H1 (cell line): ENCODE results near the gene ARHGAP42. TPM values are rescaled to one million over a fixed set of nuclear protein-coding genes. Genes with fewer than 3 reads are reported as not detected.

Experiments used
- CREB1 ChIP-seq: IDR thresholded peaks from 2 replicates; pipeline ENCODE4 v1.6.1; 2012; ENCODE audit warnings: inconsistent platforms
- HDAC2 ChIP-seq, 2 experiments: fragments of 300-600 bp in 1 of 2; sonication (generic) in 1 of 2; IDR thresholded peaks; 2 replicates each; pipeline ENCODE4 v1.6.1; 2011 to 2012; ENCODE audit warnings: low read depth in 2 of 2, low read length in 2 of 2, mild to moderate bottlenecking in 2 of 2, moderate library complexity in 2 of 2, borderline replicate concordance in 1 of 2, inconsistent platforms in 1 of 2
- NANOG ChIP-seq: IDR thresholded peaks from 2 replicates; pipeline ENCODE4 v1.6.1; 2011; ENCODE audit warnings: low read length, low read depth, mild to moderate bottlenecking, inconsistent platforms; ENCODE audit not compliant: insufficient read depth, poor library complexity, severe bottlenecking
- polyA plus RNA-seq, 7 experiments: library from polyadenylated mRNA; depleted of rRNA in 3 of 7; stranded (reverse) in 5 of 7; unstranded in 2 of 7; fragments of >200 nt in 5 of 7; fragments of 200-250 nt in 2 of 7; gene quantifications; 1 replicate in 5 of 7; 2 replicates in 1 of 7; 4 replicates in 1 of 7; pipeline versions ENCODE4 v1.2.1 to v1.2.3, GENCODE V29; 2011 to 2013; ENCODE audit warnings: missing spikeins in 2 of 7, mixed read lengths in 2 of 7
- total RNA-seq: library from RNA; stranded (reverse); fragmentation: NEBNext Ultra II Directional; extraction: Animal tissue kit (Norgen Biotek cat#: 25700); gene quantifications from 2 replicates; pipeline ENCODE4 v1.2.1, GENCODE V29; 2021

The ARHGAP42 gene
- total and polyA plus RNA-seq, 2 of the 8 experiments (the other 6 are each of a cell fraction or from before 2014, with no cell fraction given), result 22.2 to 33.5 TPM

DNA sequence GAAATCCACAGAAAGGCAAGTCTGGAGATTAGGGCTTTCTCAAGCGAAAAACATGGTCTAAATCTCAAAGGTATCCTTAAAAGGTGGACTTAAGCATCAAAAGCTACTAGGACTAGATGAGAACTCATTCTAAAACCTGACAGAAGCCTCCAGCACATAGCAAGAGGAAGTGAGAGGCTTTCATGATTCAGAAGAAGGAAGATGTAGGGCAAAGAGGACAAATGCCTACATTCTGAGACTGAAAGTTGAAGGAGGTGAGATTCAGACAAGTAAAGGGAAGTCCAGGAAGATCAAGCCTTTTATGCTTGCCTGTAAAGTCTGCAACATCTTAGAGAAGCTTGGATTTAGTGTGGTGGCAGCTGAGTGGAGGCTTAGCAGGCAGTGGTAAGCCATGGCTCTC, 343.6 kb downstream of the ARHGAP42 start (continued):
- no peak for TF ChIP-seq HDAC2 (IDR thresholded peaks at IDR 0.05; ENCODE audit: borderline replicate concordance in 1 of 2, low read depth in 2 of 2, low read length in 2 of 2)
- TF ChIP-seq NANOG, result no peak
- no peak for TF ChIP-seq CREB1
